Ovary (tissue), 3 donors: ENCODE results near the gene GTF3C4.
"Not testable (repeated sequence)": the region's sequence is repeated elsewhere in the genome, so short reads cannot be mapped to it uniquely, and the experiment has no call there.

Experiments used
- POLR2A ChIP-seq: fragments of 450-650 bp; IDR thresholded peaks from one replicate; pipeline ENCODE4 v1.6.1; 2017; ENCODE audit warnings: antibody characterized with exemption, mild to moderate bottlenecking, moderate library complexity
- TF ChIP-seq, protein P1 (sequence below), 3 donors: fragments of 450-650 bp in 2 of 3; fragments of 200-600 bp in 1 of 3; IDR thresholded peaks; one replicate each; pipeline versions ENCODE4 v1.5.1 to v1.8.0; 2016 to 2022; ENCODE audit warnings: antibody characterized with exemption in 3 of 3, mild to moderate bottlenecking in 1 of 3
- donor health status: DM: no; HTN: no; CAD: no.

DNA sequence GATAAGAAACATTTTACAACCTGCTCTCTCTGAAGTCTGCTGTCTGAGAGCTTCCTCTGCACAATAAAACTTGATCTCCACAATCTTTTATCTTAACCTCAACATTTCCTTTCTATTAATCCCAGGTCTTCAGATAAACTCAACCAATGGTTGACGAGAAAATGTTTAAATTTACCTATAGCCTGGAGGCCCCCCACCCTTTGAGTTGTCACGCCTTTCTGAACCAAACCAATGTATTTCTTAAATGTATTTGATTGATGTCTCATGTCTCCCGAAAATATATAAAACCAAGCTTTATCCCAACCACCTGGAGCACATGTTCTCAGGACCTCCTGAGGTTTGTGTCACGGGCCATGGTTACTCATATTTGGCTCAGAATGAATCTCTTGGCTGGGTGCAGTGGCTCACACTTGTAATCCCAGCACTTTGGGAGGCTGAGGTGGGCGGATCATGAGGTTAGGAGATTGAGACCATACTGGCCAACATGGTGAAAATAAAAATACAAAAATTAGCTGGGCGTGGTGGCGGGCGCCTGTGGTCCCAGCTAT lies 48.2 kb downstream of the GTF3C4 start:
- TF ChIP-seq, protein P1, sequence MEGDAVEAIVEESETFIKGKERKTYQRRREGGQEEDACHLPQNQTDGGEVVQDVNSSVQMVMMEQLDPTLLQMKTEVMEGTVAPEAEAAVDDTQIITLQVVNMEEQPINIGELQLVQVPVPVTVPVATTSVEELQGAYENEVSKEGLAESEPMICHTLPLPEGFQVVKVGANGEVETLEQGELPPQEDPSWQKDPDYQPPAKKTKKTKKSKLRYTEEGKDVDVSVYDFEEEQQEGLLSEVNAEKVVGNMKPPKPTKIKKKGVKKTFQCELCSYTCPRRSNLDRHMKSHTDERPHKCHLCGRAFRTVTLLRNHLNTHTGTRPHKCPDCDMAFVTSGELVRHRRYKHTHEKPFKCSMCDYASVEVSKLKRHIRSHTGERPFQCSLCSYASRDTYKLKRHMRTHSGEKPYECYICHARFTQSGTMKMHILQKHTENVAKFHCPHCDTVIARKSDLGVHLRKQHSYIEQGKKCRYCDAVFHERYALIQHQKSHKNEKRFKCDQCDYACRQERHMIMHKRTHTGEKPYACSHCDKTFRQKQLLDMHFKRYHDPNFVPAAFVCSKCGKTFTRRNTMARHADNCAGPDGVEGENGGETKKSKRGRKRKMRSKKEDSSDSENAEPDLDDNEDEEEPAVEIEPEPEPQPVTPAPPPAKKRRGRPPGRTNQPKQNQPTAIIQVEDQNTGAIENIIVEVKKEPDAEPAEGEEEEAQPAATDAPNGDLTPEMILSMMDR (IDR thresholded peaks at IDR 0.05): not testable (repeated sequence)
- TF ChIP-seq POLR2A: not testable (repeated sequence)
